Lung microvascular endothelial cell (primary cell): ENCODE measurements around the gene ITGAX. TPM values are rescaled to one million over a fixed set of nuclear protein-coding genes. Genes with fewer than 3 reads are reported as not detected.
"Not testable (repeated sequence)": the region's sequence is repeated elsewhere in the genome, so short reads cannot be mapped to it uniquely, and the experiment has no call there.

ENCODE experiments used
- DNase-seq, 2 donors: peaks; one replicate each; pipeline versions ENCODE4 v3.0.0 to v3.0.0-alpha.2; 2010; ENCODE audit warnings: low read depth in 2 of 2
- total RNA-seq: library from RNA; depleted of rRNA; stranded (reverse); fragments of >200 nt; gene quantifications from 2 replicates; pipeline ENCODE4 v1.2.1, GENCODE V29; 2014

The ITGAX gene
- total RNA-seq, 1 donor from 2014 or later: under 0.01 TPM

GRCh38 chr16:31409433-31409832, 54.5 kb downstream of the ITGAX start:
- peak in 1 of 2 donors; percentile 29 for DNase-seq

GRCh38 chr16:31410082-31410481, 55.1 kb downstream of the ITGAX start:
- no peak for DNase-seq

- DNase-seq: no peak
These were observed 56.3 kb downstream of the ITGAX start for GRCh38 chr16:31411024-31411844.

- DNase-seq: no peak
These were observed 57.8 kb downstream of the ITGAX start for GRCh38 chr16:31412750-31413149.

GRCh38 chr16:31413381-31413780, 58.4 kb downstream of the ITGAX start:
- DNase-seq: no peak

- no peak for DNase-seq
These were observed 59.0 kb downstream of the ITGAX start for GRCh38 chr16:31413943-31414342.

- DNase-seq: no peak
These were observed 59.7 kb downstream of the ITGAX start for GRCh38 chr16:31414706-31415105.

GRCh38 chr16:31416371-31416770, 61.4 kb downstream of the ITGAX start:
- no peak for DNase-seq

GRCh38 chr16:31417036-31417435, 62.1 kb downstream of the ITGAX start:
- DNase-seq: not testable (repeated sequence)

GRCh38 chr16:31417916-31418315, 62.9 kb downstream of the ITGAX start:
- no peak for DNase-seq

- no peak for DNase-seq
These were observed 65.1 kb downstream of the ITGAX start for GRCh38 chr16:31420037-31420436.

- no peak for DNase-seq
These were observed 66.6 kb downstream of the ITGAX start for GRCh38 chr16:31421587-31421986.

- DNase-seq: no peak
These were observed 68.3 kb downstream of the ITGAX start for GRCh38 chr16:31423241-31423640.

GRCh38 chr16:31423801-31424200, 68.8 kb downstream of the ITGAX start:
- no peak for DNase-seq

- peak; percentile 34 to 43 for DNase-seq
These were observed 72.7 kb downstream of the ITGAX start for GRCh38 chr16:31427441-31428278.

- no peak for DNase-seq
These were observed 73.3 kb downstream of the ITGAX start, which contains the start of gene COX6A2 for GRCh38 chr16:31428279-31428597. TSS of gene COX6A2 (minus strand) at chr16:31428360. CDS start at chr16:31428325, 35 bp downstream.

- DNase-seq: no peak
These were observed 73.8 kb downstream of the ITGAX start for GRCh38 chr16:31428638-31429247.

GRCh38 chr16:31429314-31429713, 74.3 kb downstream of the ITGAX start:
- no peak for DNase-seq

- DNase-seq: no peak
These were observed 74.8 kb downstream of the ITGAX start for GRCh38 chr16:31429796-31430195.

GRCh38 chr16:31430380-31431052, 75.5 kb downstream of the ITGAX start:
- no peak for DNase-seq
